Spleen (tissue), 11 donors: ENCODE data around the gene TES. TPM values are rescaled to one million over a fixed set of nuclear protein-coding genes. Genes with fewer than 3 reads are reported as not detected.
A peak's percentile ranks its signal among the peaks of the same experiment; 100 is the strongest.

Experiments
- DNase-seq: peaks from one replicate; pipeline ENCODE4 v3.0.0-alpha.2; 2020
- H3K27ac ChIP-seq, 8 donors: fragments of 200-600 bp; sonication (generic) in 7 of 8; 1 replicate in 4 of 8; 2 replicates in 4 of 8; pipeline versions ENCODE4 v1.5.0 to v1.8.0; 2016 to 2021; ENCODE audit warnings: inconsistent platforms in 4 of 8, mild to moderate bottlenecking in 4 of 8, moderate library complexity in 1 of 8
- H3K27me3 ChIP-seq, 7 donors: fragments of 200-600 bp; sonication (generic) in 6 of 7; replicated peaks in 1 of 7; 1 replicate in 4 of 7; 2 replicates in 3 of 7; pipeline versions ENCODE4 v1.5.0 to v1.8.0; 2016 to 2021; ENCODE audit warnings: inconsistent platforms in 3 of 7, mild to moderate bottlenecking in 1 of 7
- H3K36me3 ChIP-seq, 6 donors: fragments of 200-600 bp; sonication (generic) in 5 of 6; 1 replicate in 4 of 6; 2 replicates in 2 of 6; pipeline versions ENCODE4 v1.5.0 to v1.8.0; 2016 to 2021; ENCODE audit warnings: inconsistent platforms in 2 of 6
- H3K4me1 ChIP-seq, 6 donors: fragments of 200-600 bp; sonication (generic) in 5 of 6; 1 replicate in 3 of 6; 2 replicates in 3 of 6; pipeline versions ENCODE4 v1.5.0 to v1.8.0; 2016 to 2021; ENCODE audit warnings: inconsistent platforms in 3 of 6
- H3K4me3 ChIP-seq, 8 donors: fragments of 200-600 bp; sonication (generic) in 7 of 8; 1 replicate in 4 of 8; 2 replicates in 4 of 8; pipeline versions ENCODE4 v1.5.0 to v1.8.0; 2016 to 2021; ENCODE audit warnings: inconsistent platforms in 4 of 8, mild to moderate bottlenecking in 4 of 8, moderate library complexity in 2 of 8
- H3K9me3 ChIP-seq, 8 donors: fragments of 200-600 bp; sonication (generic) in 7 of 8; 1 replicate in 4 of 8; 2 replicates in 4 of 8; pipeline versions ENCODE4 v1.5.0 to v1.8.0; 2016 to 2021; ENCODE audit warnings: inconsistent platforms in 4 of 8
- POLR2A ChIP-seq, 3 donors: fragments of 450-650 bp; IDR thresholded peaks; one replicate each; pipeline ENCODE4 v1.5.1; 2017; ENCODE audit warnings: antibody characterized with exemption in 3 of 3, mild to moderate bottlenecking in 1 of 3
- POLR2AphosphoS5 ChIP-seq, 3 donors: sonication (generic); formaldehyde crosslinking; IDR thresholded peaks; one replicate each; pipeline ENCODE4 v1.5.1; 2017; ENCODE audit warnings: antibody characterized with exemption in 3 of 3
- WGBS, 5 donors: extraction: QIAGEN DNeasy Blood & Tissue Kit in 3 of 5; methylation state at CpG; one replicate each; pipeline versions ENCODE4 v1.1.5 to v1.1.7; 2013 to 2018; 5-methylcytosine and 5-hydroxymethylcytosine counted together
- intact Hi-C: fragments of 100-400 bp; cut with DNase I; formaldehyde crosslinking; loops from one replicate; pipeline ENCODE4 v1.15.0; 2023; ENCODE audit warnings: low total_unique reads
- polyA plus RNA-seq, 3 donors: library from polyadenylated mRNA; stranded (reverse); fragments of 200-250 nt; gene quantifications; one replicate each; pipeline ENCODE4 v1.2.1, GENCODE V29; 2013
- total RNA-seq, 7 donors: library from RNA; depleted of rRNA in 3 of 7; stranded (reverse); fragments of >200 nt in 3 of 7; fragmentation: NEBNext Ultra II Directional in 4 of 7; extraction: Animal tissue kit (Norgen Biotek cat#: 25700) in 4 of 7; gene quantifications; one replicate each; pipeline versions ENCODE4 v1.1.0 to v1.2.1, GENCODE V29; 2016 to 2021
- TF ChIP-seq, protein P1 (sequence below), 11 experiments: fragments of 200-600 bp in 7 of 11; fragments of 450-650 bp in 4 of 11; sonication (generic) in 4 of 11; IDR thresholded peaks in 8 of 11; conservative IDR thresholded peaks in 3 of 11; 1 replicate in 7 of 11; 2 replicates in 4 of 11; pipeline versions ENCODE4 v1.4.0 to v1.8.0; 2016 to 2021; ENCODE audit warnings: antibody characterized with exemption in 11 of 11, inconsistent platforms in 4 of 11, mild to moderate bottlenecking in 1 of 11
- donor health status: healthy with polysubstance abuse.
- donor health status: DM: no; HTN: no; CAD: no; lungs with moderate emphysema.
- donor health status: DM: no; HTN: no; CAD: no.
- donor health status: Bipolar disorder and iron deficiency.
- donor health status: healthy.
- donor health status: DM: no; HTN: no; CAD: no.
- donor health status: DM: yes; HTN: yes; CAD: no.

TES gene
- total and polyA plus RNA-seq, 10 donors: 28.5 to 79.7 (median 62.2) TPM

DNA sequence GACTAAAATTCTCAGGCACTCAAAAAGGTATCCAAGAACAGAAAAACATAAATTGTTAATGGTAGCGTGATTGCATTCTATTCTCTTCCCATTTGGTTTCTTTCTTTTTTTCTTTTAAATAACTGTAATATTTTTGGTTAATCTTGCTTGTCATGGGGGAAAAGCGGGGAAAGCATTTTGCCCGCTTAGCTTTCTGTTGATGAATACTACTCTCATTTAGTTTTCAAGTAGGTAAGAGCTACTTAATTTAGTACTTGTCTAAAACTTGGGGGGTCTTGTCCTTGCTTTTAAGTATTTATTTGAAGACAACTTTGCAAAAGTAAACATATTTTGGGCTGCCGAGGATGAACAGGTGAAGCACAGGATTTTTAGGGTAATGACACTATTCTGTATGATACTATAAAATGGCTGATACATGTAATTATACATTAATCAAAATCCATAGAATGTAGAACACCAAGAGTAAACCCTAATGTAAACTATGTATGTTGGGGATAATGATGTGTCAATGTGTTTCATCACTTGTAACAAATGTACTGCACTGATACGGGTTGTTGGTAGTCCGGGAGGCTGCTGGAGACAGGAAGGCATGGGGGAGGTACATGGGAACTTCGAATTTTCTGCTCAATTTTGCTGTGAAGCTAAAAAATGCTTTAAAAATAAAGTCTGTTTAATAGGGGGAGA lies 1.7 kb downstream of the TES start:
- Histone ChIP-seq H3K27ac (peak overlapping the region in 7 of 8 donors; percentile 91 to 97 (median 96)), H3K4me1 (peaks cover 31 to 72% (median 54%) of the 10 kb centered on the region in 6 donors), H3K27me3 (no peaks in the 10 kb centered on the region), H3K9me3 (no peaks in the 10 kb centered on the region), H3K36me3 (no peaks in the 10 kb centered on the region), H3K4me3 (peak overlapping the region; percentile 63 to 89 (median 74))
- intact Hi-C loops: no loop called here
- TF ChIP-seq POLR2AphosphoS5 (IDR thresholded peaks at IDR 0.05) (no peak), POLR2A (IDR thresholded peaks at IDR 0.05) (no peak)
- TF ChIP-seq, protein P1, sequence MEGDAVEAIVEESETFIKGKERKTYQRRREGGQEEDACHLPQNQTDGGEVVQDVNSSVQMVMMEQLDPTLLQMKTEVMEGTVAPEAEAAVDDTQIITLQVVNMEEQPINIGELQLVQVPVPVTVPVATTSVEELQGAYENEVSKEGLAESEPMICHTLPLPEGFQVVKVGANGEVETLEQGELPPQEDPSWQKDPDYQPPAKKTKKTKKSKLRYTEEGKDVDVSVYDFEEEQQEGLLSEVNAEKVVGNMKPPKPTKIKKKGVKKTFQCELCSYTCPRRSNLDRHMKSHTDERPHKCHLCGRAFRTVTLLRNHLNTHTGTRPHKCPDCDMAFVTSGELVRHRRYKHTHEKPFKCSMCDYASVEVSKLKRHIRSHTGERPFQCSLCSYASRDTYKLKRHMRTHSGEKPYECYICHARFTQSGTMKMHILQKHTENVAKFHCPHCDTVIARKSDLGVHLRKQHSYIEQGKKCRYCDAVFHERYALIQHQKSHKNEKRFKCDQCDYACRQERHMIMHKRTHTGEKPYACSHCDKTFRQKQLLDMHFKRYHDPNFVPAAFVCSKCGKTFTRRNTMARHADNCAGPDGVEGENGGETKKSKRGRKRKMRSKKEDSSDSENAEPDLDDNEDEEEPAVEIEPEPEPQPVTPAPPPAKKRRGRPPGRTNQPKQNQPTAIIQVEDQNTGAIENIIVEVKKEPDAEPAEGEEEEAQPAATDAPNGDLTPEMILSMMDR (IDR thresholded peaks at IDR 0.05 in 8 of 11, conservative IDR thresholded peaks at IDR 0.05 in 3 of 11): no peak
- DNase-seq: no peak
- 36 to 51% (median 38%) methylated on average over 7 of the region's 7 CpGs for WGBS, 5 donors

DNA sequence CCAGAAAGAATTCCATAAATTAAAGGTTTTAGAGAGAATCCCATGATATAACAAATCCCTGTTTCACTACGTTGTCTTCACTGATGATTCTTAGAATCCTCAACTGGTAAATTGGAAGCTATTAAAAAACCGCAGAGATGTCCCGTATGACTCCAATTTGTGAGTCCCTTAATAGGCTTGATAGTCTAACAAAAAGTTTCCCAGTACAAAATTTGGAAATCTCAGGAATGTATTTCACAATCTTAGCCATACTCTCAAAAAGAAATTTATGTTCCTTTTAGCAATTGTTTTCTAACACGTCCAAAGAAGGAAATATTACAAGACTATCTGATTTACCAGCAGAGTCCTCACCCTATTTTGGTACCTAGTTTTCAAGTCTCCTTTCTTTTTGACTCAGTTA lies 2.5 kb downstream of the TES start:
- Histone ChIP-seq H3K4me3 (peak overlapping the region in 4 of 8 donors; percentile 70 to 89 (median 84)), H3K4me1 (peaks cover 31 to 80% (median 60%) of the 10 kb centered on the region in 6 donors), H3K27ac (peak overlapping the region in 7 of 8 donors; percentile 49 to 97 (median 94)), H3K36me3 (no peaks in the 10 kb centered on the region), H3K27me3 (no peaks in the 10 kb centered on the region), H3K9me3 (no peaks in the 10 kb centered on the region)
- DNase-seq: no peak
- intact Hi-C loops: no loop called here
- TF ChIP-seq, protein P1 (IDR thresholded peaks at IDR 0.05 in 8 of 11, conservative IDR thresholded peaks at IDR 0.05 in 3 of 11): no peak
- TF ChIP-seq POLR2AphosphoS5 (IDR thresholded peaks at IDR 0.05): no peak
- TF ChIP-seq POLR2A (IDR thresholded peaks at IDR 0.05): no peak
- 36 to 58% (median 50%) methylated on average over 4 of the region's 4 CpGs for WGBS, 5 donors

DNA sequence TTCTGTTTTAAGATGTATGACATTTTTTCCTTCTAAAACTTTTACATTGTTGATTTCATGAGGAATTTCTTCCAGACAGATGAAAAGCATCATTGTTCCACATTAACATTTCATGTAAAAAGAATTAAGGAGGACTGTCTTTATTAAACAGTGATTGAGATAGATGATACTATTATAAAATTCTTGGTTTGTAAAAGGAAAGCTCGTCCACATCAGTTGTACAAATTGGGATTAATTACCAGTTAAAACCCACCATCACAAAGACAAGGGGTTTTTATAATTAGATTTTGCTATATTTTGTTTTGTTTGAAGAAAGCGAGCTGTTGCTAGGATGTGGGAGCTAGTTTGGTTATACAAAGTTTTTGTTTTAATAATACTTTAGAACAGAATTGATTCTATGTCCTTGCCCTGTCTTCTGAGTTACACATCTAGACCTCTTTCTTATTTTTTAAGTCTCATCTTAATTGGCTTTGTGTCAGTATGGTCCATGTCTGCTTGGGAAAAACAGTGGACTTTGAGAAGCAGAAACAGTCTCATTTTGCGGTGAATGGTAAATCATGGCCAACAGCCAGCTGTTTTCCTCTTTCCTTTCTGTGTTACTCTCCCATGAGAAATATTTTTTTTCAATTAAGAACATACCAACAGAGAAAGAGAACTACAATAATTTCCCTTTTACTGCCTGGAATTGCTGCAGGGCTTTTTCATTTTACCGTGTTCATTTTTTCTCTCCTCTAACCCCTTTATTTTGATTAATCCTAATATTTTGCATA lies 3.2 kb downstream of the TES start:
- Histone ChIP-seq H3K27ac (peak overlapping the region in 6 of 8 donors; percentile 11 to 97 (median 94)), H3K27me3 (no peaks in the 10 kb centered on the region), H3K36me3 (no peaks in the 10 kb centered on the region), H3K9me3 (no peaks in the 10 kb centered on the region), H3K4me1 (peaks cover 31 to 87% (median 67%) of the 10 kb centered on the region in 6 donors), H3K4me3 (peak overlapping the region in 1 of 8 donors; percentile 89)
- DNase-seq: no peak
- TF ChIP-seq POLR2AphosphoS5 (IDR thresholded peaks at IDR 0.05): no peak
- TF ChIP-seq, protein P1 (IDR thresholded peaks at IDR 0.05 in 8 of 11, conservative IDR thresholded peaks at IDR 0.05 in 3 of 11): no peak
- no peak for TF ChIP-seq POLR2A (IDR thresholded peaks at IDR 0.05)
- WGBS, 5 donors: 41 to 46% (median 43%) methylated on average over 4 of the region's 4 CpGs
- intact Hi-C loops: no loop called here

DNA sequence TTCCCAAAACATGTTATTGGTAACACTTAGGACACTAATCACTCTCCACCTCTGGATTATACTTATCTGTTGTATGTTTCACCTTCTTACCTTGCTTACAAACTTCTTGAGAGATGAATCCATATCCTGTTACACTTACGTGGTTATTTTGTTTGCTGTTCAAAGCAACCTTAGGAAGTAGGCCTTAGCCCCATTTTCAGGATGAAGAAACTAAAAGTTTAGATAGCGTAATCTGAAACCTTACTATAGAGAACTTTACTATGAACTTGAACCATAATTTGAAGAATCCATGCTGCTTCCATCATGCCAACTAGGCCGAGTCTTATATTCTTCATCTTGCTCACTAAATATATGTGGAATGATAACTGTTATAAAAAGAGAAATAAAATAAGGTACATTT lies 4.6 kb downstream of the TES start:
- H3K36me3 ChIP-seq: no peaks in the 10 kb centered on the region
- peaks cover 31 to 94% (median 75%) of the 10 kb centered on the region in 6 donors for H3K4me1 ChIP-seq
- intact Hi-C loops: no loop called here
- H3K27me3 ChIP-seq: no peaks in the 10 kb centered on the region
- H3K9me3 ChIP-seq: no peaks in the 10 kb centered on the region
- peak overlapping the region in 3 of 8 donors; percentile 4 to 97 (median 97) for H3K27ac ChIP-seq
- 79 to 86% (median 84%) methylated on average over 3 of the region's 3 CpGs for WGBS, 5 donors
- no peak for DNase-seq
- no peak overlapping the region for H3K4me3 ChIP-seq
- TF ChIP-seq POLR2A (IDR thresholded peaks at IDR 0.05) (no peak), POLR2AphosphoS5 (IDR thresholded peaks at IDR 0.05) (no peak)
- TF ChIP-seq, protein P1 (IDR thresholded peaks at IDR 0.05 in 8 of 11, conservative IDR thresholded peaks at IDR 0.05 in 3 of 11): no peak
